ENCODE results near the gene MMD2. TPM values are rescaled to one million over a fixed set of nuclear protein-coding genes. Genes with fewer than 3 reads are reported as not detected.

Gene MMD2
- total and polyA plus RNA-seq, 2 of the 8 experiments (the other 6 are each of a cell fraction or from before 2014, with no cell fraction given), result 0.14 TPM; not detected in 1

DNA sequence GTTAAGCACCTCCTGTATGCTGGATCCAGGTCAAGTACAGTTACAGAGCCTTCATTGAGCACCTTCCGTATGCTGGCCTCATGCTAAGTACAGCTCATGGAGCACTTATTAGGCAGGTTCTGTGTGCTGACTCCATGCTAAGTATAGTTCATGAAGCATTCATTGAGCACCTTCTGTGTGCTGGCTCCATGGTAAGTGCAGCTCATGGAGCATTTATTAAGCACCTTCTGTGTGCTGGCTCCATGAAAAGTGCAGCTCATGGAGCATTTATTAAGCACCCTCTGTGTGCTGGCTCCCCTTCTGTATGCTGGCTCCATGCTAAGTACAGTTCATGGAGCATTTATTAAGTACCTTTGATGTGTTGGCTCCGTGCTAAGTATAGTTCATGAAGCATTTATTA is 30.5 kb downstream of the MMD2 start (continued):
- TF ChIP-seq, protein P1, sequence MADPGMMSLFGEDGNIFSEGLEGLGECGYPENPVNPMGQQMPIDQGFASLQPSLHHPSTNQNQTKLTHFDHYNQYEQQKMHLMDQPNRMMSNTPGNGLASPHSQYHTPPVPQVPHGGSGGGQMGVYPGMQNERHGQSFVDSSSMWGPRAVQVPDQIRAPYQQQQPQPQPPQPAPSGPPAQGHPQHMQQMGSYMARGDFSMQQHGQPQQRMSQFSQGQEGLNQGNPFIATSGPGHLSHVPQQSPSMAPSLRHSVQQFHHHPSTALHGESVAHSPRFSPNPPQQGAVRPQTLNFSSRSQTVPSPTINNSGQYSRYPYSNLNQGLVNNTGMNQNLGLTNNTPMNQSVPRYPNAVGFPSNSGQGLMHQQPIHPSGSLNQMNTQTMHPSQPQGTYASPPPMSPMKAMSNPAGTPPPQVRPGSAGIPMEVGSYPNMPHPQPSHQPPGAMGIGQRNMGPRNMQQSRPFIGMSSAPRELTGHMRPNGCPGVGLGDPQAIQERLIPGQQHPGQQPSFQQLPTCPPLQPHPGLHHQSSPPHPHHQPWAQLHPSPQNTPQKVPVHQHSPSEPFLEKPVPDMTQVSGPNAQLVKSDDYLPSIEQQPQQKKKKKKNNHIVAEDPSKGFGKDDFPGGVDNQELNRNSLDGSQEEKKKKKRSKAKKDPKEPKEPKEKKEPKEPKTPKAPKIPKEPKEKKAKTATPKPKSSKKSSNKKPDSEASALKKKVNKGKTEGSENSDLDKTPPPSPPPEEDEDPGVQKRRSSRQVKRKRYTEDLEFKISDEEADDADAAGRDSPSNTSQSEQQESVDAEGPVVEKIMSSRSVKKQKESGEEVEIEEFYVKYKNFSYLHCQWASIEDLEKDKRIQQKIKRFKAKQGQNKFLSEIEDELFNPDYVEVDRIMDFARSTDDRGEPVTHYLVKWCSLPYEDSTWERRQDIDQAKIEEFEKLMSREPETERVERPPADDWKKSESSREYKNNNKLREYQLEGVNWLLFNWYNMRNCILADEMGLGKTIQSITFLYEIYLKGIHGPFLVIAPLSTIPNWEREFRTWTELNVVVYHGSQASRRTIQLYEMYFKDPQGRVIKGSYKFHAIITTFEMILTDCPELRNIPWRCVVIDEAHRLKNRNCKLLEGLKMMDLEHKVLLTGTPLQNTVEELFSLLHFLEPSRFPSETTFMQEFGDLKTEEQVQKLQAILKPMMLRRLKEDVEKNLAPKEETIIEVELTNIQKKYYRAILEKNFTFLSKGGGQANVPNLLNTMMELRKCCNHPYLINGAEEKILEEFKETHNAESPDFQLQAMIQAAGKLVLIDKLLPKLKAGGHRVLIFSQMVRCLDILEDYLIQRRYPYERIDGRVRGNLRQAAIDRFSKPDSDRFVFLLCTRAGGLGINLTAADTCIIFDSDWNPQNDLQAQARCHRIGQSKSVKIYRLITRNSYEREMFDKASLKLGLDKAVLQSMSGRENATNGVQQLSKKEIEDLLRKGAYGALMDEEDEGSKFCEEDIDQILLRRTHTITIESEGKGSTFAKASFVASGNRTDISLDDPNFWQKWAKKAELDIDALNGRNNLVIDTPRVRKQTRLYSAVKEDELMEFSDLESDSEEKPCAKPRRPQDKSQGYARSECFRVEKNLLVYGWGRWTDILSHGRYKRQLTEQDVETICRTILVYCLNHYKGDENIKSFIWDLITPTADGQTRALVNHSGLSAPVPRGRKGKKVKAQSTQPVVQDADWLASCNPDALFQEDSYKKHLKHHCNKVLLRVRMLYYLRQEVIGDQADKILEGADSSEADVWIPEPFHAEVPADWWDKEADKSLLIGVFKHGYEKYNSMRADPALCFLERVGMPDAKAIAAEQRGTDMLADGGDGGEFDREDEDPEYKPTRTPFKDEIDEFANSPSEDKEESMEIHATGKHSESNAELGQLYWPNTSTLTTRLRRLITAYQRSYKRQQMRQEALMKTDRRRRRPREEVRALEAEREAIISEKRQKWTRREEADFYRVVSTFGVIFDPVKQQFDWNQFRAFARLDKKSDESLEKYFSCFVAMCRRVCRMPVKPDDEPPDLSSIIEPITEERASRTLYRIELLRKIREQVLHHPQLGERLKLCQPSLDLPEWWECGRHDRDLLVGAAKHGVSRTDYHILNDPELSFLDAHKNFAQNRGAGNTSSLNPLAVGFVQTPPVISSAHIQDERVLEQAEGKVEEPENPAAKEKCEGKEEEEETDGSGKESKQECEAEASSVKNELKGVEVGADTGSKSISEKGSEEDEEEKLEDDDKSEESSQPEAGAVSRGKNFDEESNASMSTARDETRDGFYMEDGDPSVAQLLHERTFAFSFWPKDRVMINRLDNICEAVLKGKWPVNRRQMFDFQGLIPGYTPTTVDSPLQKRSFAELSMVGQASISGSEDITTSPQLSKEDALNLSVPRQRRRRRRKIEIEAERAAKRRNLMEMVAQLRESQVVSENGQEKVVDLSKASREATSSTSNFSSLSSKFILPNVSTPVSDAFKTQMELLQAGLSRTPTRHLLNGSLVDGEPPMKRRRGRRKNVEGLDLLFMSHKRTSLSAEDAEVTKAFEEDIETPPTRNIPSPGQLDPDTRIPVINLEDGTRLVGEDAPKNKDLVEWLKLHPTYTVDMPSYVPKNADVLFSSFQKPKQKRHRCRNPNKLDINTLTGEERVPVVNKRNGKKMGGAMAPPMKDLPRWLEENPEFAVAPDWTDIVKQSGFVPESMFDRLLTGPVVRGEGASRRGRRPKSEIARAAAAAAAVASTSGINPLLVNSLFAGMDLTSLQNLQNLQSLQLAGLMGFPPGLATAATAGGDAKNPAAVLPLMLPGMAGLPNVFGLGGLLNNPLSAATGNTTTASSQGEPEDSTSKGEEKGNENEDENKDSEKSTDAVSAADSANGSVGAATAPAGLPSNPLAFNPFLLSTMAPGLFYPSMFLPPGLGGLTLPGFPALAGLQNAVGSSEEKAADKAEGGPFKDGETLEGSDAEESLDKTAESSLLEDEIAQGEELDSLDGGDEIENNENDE (IDR thresholded peaks at IDR 0.05; ENCODE audit: insufficient replicate concordance, low read length), result no peak
- TF ChIP-seq BACH1 (IDR thresholded peaks at IDR 0.05; ENCODE audit: low read length), result no peak

Data from H1 (cell line).